Kidney (tissue), 14 donors: ENCODE results near the gene MINDY2. TPM values are rescaled to one million over a fixed set of nuclear protein-coding genes. Genes with fewer than 3 reads are reported as not detected.

ENCODE experiments used
- DNase-seq, 5 donors: peaks; one replicate each; pipeline ENCODE4 v3.0.0-alpha.2; 2013 to 2020
- FAIRE-seq: peaks from 2 replicates; lab custom pipeline; 2012; peaks lifted over from hg19 to GRCh38; lab: Jason Lieb, UNC
- H3K27ac ChIP-seq, 2 donors: one replicate each; pipeline ENCODE4 v1.7.0; 2013; ENCODE audit warnings: low read depth in 2 of 2, low read length in 2 of 2, inconsistent platforms in 1 of 2
- H3K27me3 ChIP-seq: one replicate; pipeline ENCODE4 v1.7.1; 2013; ENCODE audit warnings: low read length, inconsistent platforms; ENCODE audit not compliant: control insufficient read depth, insufficient read depth
- H3K36me3 ChIP-seq, 3 donors: one replicate each; pipeline versions ENCODE4 v1.7.0 to v1.7.1; 2013; ENCODE audit warnings: low read length in 3 of 3, control low read depth in 1 of 3, inconsistent platforms in 1 of 3; ENCODE audit not compliant: insufficient read depth in 3 of 3, control insufficient read depth in 2 of 3
- H3K4me1 ChIP-seq, 3 donors: one replicate each; pipeline versions ENCODE4 v1.7.0 to v1.7.1; 2013; ENCODE audit warnings: low read length in 3 of 3, inconsistent platforms in 1 of 3, low read depth in 1 of 3; ENCODE audit not compliant: control insufficient read depth in 2 of 3, insufficient read depth in 2 of 3
- H3K4me3 ChIP-seq, 3 donors: one replicate each; pipeline versions ENCODE4 v1.7.0 to v1.8.1; 2013; ENCODE audit warnings: low read length in 3 of 3, control low read depth in 1 of 3, inconsistent platforms in 1 of 3
- H3K9ac ChIP-seq, 3 donors: one replicate each; pipeline versions ENCODE4 v1.7.0 to v1.7.1; 2013; ENCODE audit warnings: low read length in 3 of 3, control low read depth in 1 of 3, inconsistent platforms in 1 of 3
- H3K9me3 ChIP-seq, 3 donors: one replicate each; pipeline versions ENCODE4 v1.7.0 to v1.7.1; 2013; ENCODE audit warnings: low read length in 3 of 3, control low read depth in 1 of 3, inconsistent platforms in 1 of 3; ENCODE audit not compliant: control insufficient read depth in 2 of 3, insufficient read depth in 1 of 3
- intact Hi-C: fragments of 100-400 bp; cut with DNase I; formaldehyde crosslinking; loops from one replicate; pipeline ENCODE4 v1.11.1; 2022
- polyA plus RNA-seq: library from polyadenylated mRNA; stranded (reverse); fragments of 350-450 nt; fragmentation: Illumina TruSeq; extraction: RNeasy Lipid Tissue Mini Kit (QIAGEN cat#74804); gene quantifications from one replicate; pipeline ENCODE4 v1.2.3, GENCODE V29; 2014; ENCODE audit warnings: low read depth, low replicate concordance; ENCODE audit not compliant: insufficient read depth
- total RNA-seq: library from RNA; stranded (reverse); fragmentation: NEBNext Ultra II Directional; extraction: Animal tissue kit (Norgen Biotek cat#: 25700); gene quantifications from one replicate; pipeline ENCODE4 v1.2.1, GENCODE V29; 2021
- TF ChIP-seq, protein P1 (sequence below): IDR thresholded peaks from 3 replicates; pipeline ENCODE4 v1.5.1; 2012; ENCODE audit warnings: mild to moderate bottlenecking, moderate library complexity, borderline replicate concordance; ENCODE audit not compliant: insufficient read depth; ENCODE audit errors: extremely low read depth
- donor health status: control.
- donor health status: control.
- donor health status: control.
- donor health status: control.
- donor health status: control.
- donor health status: DM: yes; HTN: yes; CAD: no.
- donor health status: Normal renal cell carcinoma (clear cell type).

Gene MINDY2
- total and polyA plus RNA-seq, 2 donors from 2014 or later, result 5.1 to 31.7 TPM

- DNase-seq (no peak), FAIRE-seq (no peak)
- H3K4me1 ChIP-seq, result peaks cover 8 to 9% (median 9%) of the 10 kb centered on the region in 3 donors
- H3K36me3 ChIP-seq, result peaks cover 0 to 4% (median 0%) of the 10 kb centered on the region in 3 donors
- no peak overlapping the region for H3K27ac ChIP-seq
- TF ChIP-seq, protein P1, sequence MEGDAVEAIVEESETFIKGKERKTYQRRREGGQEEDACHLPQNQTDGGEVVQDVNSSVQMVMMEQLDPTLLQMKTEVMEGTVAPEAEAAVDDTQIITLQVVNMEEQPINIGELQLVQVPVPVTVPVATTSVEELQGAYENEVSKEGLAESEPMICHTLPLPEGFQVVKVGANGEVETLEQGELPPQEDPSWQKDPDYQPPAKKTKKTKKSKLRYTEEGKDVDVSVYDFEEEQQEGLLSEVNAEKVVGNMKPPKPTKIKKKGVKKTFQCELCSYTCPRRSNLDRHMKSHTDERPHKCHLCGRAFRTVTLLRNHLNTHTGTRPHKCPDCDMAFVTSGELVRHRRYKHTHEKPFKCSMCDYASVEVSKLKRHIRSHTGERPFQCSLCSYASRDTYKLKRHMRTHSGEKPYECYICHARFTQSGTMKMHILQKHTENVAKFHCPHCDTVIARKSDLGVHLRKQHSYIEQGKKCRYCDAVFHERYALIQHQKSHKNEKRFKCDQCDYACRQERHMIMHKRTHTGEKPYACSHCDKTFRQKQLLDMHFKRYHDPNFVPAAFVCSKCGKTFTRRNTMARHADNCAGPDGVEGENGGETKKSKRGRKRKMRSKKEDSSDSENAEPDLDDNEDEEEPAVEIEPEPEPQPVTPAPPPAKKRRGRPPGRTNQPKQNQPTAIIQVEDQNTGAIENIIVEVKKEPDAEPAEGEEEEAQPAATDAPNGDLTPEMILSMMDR, result no peak
- no peaks in the 10 kb centered on the region for H3K27me3 ChIP-seq
- intact Hi-C loops, result no loop called here
- H3K4me3 ChIP-seq, result peak overlapping the region in 1 of 3 donors; percentile 8
- H3K9ac ChIP-seq, result no peak overlapping the region
- no peaks in the 10 kb centered on the region for H3K9me3 ChIP-seq
Observed at GRCh38 chr15:58775402-58775801, 4.3 kb downstream of the MINDY2 start.

- Histone ChIP-seq H3K9ac (no peak overlapping the region), H3K27ac (no peak overlapping the region), H3K9me3 (no peaks in the 10 kb centered on the region), H3K36me3 (peaks cover 0 to 4% (median 0%) of the 10 kb centered on the region in 3 donors), H3K27me3 (no peaks in the 10 kb centered on the region), H3K4me3 (no peak overlapping the region), H3K4me1 (peaks cover 7 to 9% (median 7%) of the 10 kb centered on the region in 3 donors)
- intact Hi-C loops, result no loop called here
- no peak for FAIRE-seq
- TF ChIP-seq, protein P1, result no peak
- DNase-seq, result no peak
Observed at GRCh38 chr15:58777107-58777506, 6.0 kb downstream of the MINDY2 start.

GRCh38 chr15:58779554-58779953 lies 8.5 kb downstream of the MINDY2 start:
- peaks cover under 1 to 4% (median 2%) of the 10 kb centered on the region in 3 donors for H3K4me1 ChIP-seq
- TF ChIP-seq, protein P1, result no peak
- intact Hi-C loops, result no loop called here
- no peaks in the 10 kb centered on the region for H3K27me3 ChIP-seq
- H3K4me3 ChIP-seq, result no peak overlapping the region
- no peaks in the 10 kb centered on the region for H3K9me3 ChIP-seq
- DNase-seq, result no peak
- FAIRE-seq, result no peak
- H3K9ac ChIP-seq, result no peak overlapping the region
- H3K27ac ChIP-seq, result no peak overlapping the region
- H3K36me3 ChIP-seq, result peaks cover 0 to 4% (median 0%) of the 10 kb centered on the region in 3 donors

- TF ChIP-seq, protein P1, result no peak
- no peak overlapping the region for H3K27ac ChIP-seq
- no peak overlapping the region for H3K4me3 ChIP-seq
- H3K4me1 ChIP-seq, result peaks cover 0 to 2% (median 0%) of the 10 kb centered on the region in 3 donors
- no peaks in the 10 kb centered on the region for H3K36me3 ChIP-seq
- intact Hi-C loops, result no loop called here
- no peaks in the 10 kb centered on the region for H3K27me3 ChIP-seq
- FAIRE-seq (no peak), DNase-seq (no peak)
- no peaks in the 10 kb centered on the region for H3K9me3 ChIP-seq
- H3K9ac ChIP-seq, result no peak overlapping the region
Observed at GRCh38 chr15:58785355-58785754, 14.3 kb downstream of the MINDY2 start.
